ENCODE results near the gene ADAP1. TPM values are rescaled to one million over a fixed set of nuclear protein-coding genes. Genes with fewer than 3 reads are reported as not detected.

ADAP1 gene
- total and polyA plus RNA-seq, 8 donors, result 10.9 to 41.2 (median 14.4) TPM

DNA sequence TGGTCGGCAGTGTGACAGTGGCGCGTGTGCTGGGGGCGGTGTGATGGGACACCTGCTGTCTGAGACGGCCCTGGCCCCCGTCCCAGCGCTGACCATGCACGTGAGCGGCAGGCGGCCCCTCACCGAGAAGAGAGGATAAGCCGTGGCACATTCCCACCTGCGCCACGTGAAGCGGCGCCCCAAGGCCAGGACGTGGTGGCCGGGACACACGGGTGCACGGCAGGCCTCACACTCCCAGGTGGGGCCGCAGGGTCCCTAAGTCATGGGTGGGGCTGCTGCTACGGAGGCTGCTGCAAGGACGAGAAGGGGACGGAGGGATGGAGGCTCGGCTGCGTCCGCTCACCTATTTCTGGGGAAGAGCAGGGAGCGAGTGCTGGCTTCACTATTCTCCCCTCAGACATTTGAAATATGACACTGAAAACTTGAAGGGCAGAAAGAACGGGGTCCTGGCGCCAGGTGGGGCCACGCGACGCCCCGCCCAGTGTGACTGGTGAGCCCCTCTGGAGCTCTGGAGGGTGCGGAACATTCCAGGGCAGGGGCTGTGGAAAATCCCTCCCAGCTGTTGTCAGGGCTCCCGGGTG is 36.0 kb upstream of the ADAP1 start:
- DNase-seq (peak in 2 of 6 donors; percentile 44 to 75), ATAC-seq (no peak), FAIRE-seq (no peak)
- H3K36me3 ChIP-seq, result no peaks in the 10 kb centered on the region
- H3K27ac ChIP-seq, result no peak overlapping the region
- WGBS, 2 donors, result 77 to 84% methylated on average over 31 to 36 of the region's 36 CpGs
- H3K4me1 ChIP-seq, result peaks cover 3 to 5% (median 4%) of the 10 kb centered on the region in 3 donors
- H3K9me3 ChIP-seq, result no peaks in the 10 kb centered on the region
- TF ChIP-seq, protein P1, sequence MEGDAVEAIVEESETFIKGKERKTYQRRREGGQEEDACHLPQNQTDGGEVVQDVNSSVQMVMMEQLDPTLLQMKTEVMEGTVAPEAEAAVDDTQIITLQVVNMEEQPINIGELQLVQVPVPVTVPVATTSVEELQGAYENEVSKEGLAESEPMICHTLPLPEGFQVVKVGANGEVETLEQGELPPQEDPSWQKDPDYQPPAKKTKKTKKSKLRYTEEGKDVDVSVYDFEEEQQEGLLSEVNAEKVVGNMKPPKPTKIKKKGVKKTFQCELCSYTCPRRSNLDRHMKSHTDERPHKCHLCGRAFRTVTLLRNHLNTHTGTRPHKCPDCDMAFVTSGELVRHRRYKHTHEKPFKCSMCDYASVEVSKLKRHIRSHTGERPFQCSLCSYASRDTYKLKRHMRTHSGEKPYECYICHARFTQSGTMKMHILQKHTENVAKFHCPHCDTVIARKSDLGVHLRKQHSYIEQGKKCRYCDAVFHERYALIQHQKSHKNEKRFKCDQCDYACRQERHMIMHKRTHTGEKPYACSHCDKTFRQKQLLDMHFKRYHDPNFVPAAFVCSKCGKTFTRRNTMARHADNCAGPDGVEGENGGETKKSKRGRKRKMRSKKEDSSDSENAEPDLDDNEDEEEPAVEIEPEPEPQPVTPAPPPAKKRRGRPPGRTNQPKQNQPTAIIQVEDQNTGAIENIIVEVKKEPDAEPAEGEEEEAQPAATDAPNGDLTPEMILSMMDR (IDR thresholded peaks at IDR 0.05), result no peak
- intact Hi-C loops (cut with DNase I), result loop anchor here (5.0 to 10.0 kb wide), 3 partner anchors 72 to 154 kb away; no protein-coding TSS in a partner anchor
- no peak overlapping the region for H3K4me3 ChIP-seq
- H3K27me3 ChIP-seq, result no peaks in the 10 kb centered on the region

DNA sequence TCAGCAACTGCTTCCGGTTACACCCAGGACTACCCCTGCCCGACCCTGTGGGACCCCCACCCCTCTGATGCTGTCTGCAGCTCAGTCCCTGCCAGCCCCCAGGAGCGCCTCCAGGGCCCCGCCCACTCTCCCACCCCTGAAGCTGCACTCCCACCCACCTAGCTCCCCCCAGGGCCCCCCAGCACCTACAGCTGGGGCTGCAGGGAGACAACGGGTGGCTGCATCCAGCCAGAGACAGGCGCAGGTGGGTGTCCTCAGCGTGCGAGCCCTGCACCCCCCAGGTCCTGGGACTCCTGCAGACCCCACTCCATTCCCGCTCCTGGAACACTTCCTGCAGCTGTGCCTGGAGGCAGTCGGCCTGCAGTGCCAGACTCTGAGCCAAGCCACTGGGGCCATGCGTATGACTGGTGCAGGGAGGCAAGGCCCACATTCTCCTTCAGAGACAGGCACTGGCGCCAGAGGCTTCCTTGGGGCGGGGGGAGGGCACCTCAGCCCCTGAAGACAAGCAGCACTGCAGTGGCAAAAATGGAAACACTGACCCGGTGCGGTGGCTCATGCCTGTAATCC is 34.6 kb upstream of the ADAP1 start:
- Histone ChIP-seq H3K4me1 (peaks cover 3 to 5% (median 4%) of the 10 kb centered on the region in 3 donors), H3K27me3 (no peaks in the 10 kb centered on the region), H3K27ac (no peak overlapping the region), H3K4me3 (no peak overlapping the region), H3K36me3 (no peaks in the 10 kb centered on the region), H3K9me3 (no peaks in the 10 kb centered on the region)
- intact Hi-C loops (cut with DNase I), result no loop called here
- no peak for FAIRE-seq
- TF ChIP-seq, protein P1 (IDR thresholded peaks at IDR 0.05), result no peak
- no peak for ATAC-seq
- peak in 2 of 6 donors; percentile 45 to 66 for DNase-seq
- WGBS, 2 donors, result 72 to 76% methylated on average over 15 of the region's 15 CpGs

DNA sequence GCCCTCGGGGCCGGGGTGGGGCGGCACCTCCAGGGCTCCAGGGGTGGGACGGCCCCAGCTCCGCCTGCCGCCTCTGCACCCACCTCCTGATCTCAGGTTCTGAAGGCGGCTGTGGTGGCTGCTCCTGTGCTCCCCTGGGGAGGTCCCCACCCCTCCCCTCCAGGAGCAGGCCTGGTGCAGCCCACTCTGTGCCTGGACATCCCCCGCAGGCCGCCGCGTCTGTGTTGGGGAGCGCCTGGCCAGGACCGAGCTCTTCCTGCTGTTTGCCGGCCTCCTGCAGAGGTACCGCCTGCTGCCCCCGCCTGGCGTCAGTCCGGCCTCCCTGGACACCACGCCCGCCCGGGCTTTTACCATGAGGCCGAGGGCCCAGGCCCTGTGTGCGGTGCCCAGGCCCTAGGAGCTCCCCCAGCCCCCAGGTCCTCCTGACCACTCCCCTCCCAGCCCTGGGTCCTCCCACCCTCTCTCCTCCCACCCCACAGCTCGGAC is 34.0 kb upstream of the ADAP1 start:
- peaks cover 3 to 5% (median 4%) of the 10 kb centered on the region in 3 donors for H3K4me1 ChIP-seq
- H3K4me3 ChIP-seq, result peak overlapping the region in 1 of 4 donors; percentile 13
- TF ChIP-seq, protein P1 (IDR thresholded peaks at IDR 0.05), result no peak
- H3K27me3 ChIP-seq, result no peaks in the 10 kb centered on the region
- no peaks in the 10 kb centered on the region for H3K36me3 ChIP-seq
- 39 to 58% methylated on average over 21 to 24 of the region's 24 CpGs for WGBS, 2 donors
- no peak overlapping the region for H3K27ac ChIP-seq
- H3K9me3 ChIP-seq, result no peaks in the 10 kb centered on the region
- no peak for FAIRE-seq
- intact Hi-C loops (cut with DNase I), result no loop called here
- peak in 2 of 6 donors; percentile 55 to 85 for DNase-seq
- peak in 1 of 4 donors; percentile 4 for ATAC-seq

DNA sequence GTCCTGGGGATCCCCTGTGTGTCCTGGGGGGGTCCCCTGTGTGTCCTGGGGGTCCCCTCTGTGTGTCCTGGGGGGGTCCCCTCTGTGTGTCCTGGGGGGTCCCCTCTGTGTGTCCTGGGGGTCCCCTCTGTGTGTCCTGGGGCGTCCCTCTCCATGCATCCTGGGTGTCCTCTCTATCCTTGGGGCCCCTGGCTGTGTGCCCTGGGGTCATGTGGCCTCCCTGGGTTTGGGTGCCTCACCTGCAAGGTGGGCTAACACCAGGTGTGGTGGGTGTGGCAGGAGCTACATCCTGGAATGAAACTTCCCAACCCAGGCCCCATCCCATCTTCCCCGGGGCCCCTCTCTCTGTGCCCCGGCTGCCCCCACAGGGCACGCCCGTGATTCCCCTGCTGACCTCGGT is 33.4 kb upstream of the ADAP1 start:
- Histone ChIP-seq H3K4me3 (peak overlapping the region in 1 of 4 donors; percentile 13), H3K36me3 (no peaks in the 10 kb centered on the region), H3K27me3 (no peaks in the 10 kb centered on the region), H3K9me3 (no peaks in the 10 kb centered on the region), H3K4me1 (peaks cover 3 to 5% (median 4%) of the 10 kb centered on the region in 3 donors), H3K27ac (no peak overlapping the region)
- FAIRE-seq (no peak), ATAC-seq (no peak), DNase-seq (peak in 2 of 6 donors; percentile 41 to 69)
- intact Hi-C loops (cut with DNase I), result no loop called here
- TF ChIP-seq, protein P1 (IDR thresholded peaks at IDR 0.05), result no peak
- WGBS, 2 donors, result 62 to 77% methylated on average over 6 of the region's 6 CpGs
